ENCODE measurements around the gene CREB5. TPM values are rescaled to one million over a fixed set of nuclear protein-coding genes. Genes with fewer than 3 reads are reported as not detected.

Gene CREB5
- total RNA-seq, 1 experiment from 2014 or later = 0.49 TPM

DNA sequence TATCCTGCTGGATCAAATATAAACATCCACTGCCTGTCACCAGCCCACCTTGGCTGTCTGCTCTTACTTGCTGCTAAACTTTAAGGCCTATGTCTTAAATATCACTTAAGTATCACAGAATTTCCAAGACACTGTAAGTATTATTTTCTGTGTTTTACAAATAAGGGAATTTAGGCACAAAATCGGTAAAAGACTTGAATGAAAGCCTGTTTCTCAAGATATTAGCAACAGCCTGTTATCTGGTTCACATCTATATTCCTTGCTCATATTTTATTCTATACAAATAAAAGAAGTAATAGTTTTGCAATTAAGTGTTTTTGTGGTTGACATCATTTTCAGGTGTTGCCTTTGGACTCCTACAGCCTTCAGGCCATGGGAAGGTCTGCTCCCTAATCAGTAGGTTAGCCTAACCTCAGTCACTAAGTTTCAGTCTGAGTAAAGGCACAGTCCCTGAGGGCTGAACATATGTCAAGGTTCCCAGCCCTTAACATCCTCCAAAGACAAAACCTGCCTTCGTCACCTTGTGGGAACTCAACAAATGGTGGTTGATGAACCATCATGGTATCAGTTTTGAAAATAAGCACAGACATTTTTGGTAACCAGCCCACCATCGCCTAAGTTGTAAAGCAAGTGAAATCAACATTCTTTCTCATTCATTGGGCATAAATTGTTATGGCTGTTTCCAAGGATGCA is 127.1 kb downstream of the CREB5 start:
- TF ChIP-seq, protein P1, sequence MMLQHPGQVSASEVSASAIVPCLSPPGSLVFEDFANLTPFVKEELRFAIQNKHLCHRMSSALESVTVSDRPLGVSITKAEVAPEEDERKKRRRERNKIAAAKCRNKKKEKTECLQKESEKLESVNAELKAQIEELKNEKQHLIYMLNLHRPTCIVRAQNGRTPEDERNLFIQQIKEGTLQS (IDR thresholded peaks at IDR 0.05) = no peak
- TF ChIP-seq CEBPB (IDR thresholded peaks at IDR 0.05; ENCODE audit: low read depth) (no peak), POLR2A (IDR thresholded peaks at IDR 0.05; ENCODE audit: borderline replicate concordance, extremely low read depth, insufficient read depth, insufficient read length) (no peak), SP1 (IDR thresholded peaks at IDR 0.05; ENCODE audit: low read depth) (no peak), ZFX (IDR thresholded peaks at IDR 0.05) (no peak), JUND (IDR thresholded peaks at IDR 0.05) (no peak), YY1 (IDR thresholded peaks at IDR 0.05; ENCODE audit: extremely low read depth, insufficient replicate concordance, low read depth, low read length) (no peak)
- TF ChIP-seq, protein P2, sequence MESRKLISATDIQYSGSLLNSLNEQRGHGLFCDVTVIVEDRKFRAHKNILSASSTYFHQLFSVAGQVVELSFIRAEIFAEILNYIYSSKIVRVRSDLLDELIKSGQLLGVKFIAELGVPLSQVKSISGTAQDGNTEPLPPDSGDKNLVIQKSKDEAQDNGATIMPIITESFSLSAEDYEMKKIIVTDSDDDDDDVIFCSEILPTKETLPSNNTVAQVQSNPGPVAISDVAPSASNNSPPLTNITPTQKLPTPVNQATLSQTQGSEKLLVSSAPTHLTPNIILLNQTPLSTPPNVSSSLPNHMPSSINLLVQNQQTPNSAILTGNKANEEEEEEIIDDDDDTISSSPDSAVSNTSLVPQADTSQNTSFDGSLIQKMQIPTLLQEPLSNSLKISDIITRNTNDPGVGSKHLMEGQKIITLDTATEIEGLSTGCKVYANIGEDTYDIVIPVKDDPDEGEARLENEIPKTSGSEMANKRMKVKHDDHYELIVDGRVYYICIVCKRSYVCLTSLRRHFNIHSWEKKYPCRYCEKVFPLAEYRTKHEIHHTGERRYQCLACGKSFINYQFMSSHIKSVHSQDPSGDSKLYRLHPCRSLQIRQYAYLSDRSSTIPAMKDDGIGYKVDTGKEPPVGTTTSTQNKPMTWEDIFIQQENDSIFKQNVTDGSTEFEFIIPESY (IDR thresholded peaks at IDR 0.05; ENCODE audit: extremely low read depth, insufficient replicate concordance, low read length) = no peak
- TF ChIP-seq, protein P3, sequence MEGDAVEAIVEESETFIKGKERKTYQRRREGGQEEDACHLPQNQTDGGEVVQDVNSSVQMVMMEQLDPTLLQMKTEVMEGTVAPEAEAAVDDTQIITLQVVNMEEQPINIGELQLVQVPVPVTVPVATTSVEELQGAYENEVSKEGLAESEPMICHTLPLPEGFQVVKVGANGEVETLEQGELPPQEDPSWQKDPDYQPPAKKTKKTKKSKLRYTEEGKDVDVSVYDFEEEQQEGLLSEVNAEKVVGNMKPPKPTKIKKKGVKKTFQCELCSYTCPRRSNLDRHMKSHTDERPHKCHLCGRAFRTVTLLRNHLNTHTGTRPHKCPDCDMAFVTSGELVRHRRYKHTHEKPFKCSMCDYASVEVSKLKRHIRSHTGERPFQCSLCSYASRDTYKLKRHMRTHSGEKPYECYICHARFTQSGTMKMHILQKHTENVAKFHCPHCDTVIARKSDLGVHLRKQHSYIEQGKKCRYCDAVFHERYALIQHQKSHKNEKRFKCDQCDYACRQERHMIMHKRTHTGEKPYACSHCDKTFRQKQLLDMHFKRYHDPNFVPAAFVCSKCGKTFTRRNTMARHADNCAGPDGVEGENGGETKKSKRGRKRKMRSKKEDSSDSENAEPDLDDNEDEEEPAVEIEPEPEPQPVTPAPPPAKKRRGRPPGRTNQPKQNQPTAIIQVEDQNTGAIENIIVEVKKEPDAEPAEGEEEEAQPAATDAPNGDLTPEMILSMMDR (IDR thresholded peaks at IDR 0.05 in 2 of 3, conservative IDR thresholded peaks at IDR 0.05 in 1 of 3; ENCODE audit: borderline replicate concordance in 1 of 3, insufficient read depth in 1 of 3, low read depth in 2 of 3, low read length in 2 of 3) = no peak
- TF ChIP-seq, protein P4, sequence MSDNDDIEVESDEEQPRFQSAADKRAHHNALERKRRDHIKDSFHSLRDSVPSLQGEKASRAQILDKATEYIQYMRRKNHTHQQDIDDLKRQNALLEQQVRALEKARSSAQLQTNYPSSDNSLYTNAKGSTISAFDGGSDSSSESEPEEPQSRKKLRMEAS (IDR thresholded peaks at IDR 0.05) = no peak
- Histone ChIP-seq H3K4me1 (ENCODE audit: control insufficient read depth in 1 of 2, insufficient read depth in 2 of 2, low read length in 2 of 2) (no peaks in the 10 kb centered on the region), H3K9ac (ENCODE audit: low read length) (no peak overlapping the region), H3K36me3 (ENCODE audit: control insufficient read depth in 1 of 2, insufficient read depth in 2 of 2, low read length in 2 of 2) (no peaks in the 10 kb centered on the region), H3K4me2 (ENCODE audit: low read length) (no peak overlapping the region), H2AFZ (ENCODE audit: low read depth, low read length, poor library complexity, severe bottlenecking) (no peak overlapping the region), H3K9me3 (ENCODE audit: control insufficient read depth in 1 of 2, insufficient read depth in 1 of 2, low read depth in 1 of 2, low read length in 2 of 2) (no peaks in the 10 kb centered on the region), H3K27me3 (ENCODE audit: insufficient read depth, low read length) (peaks cover 87% of the 10 kb centered on the region), H3K27ac (ENCODE audit: low read depth, low read length) (no peak overlapping the region), H3K4me3 (replicated peaks in 1 of 2; ENCODE audit: low read depth in 1 of 2, low read length in 2 of 2) (no peak overlapping the region), H3K79me2 (ENCODE audit: insufficient read depth, low read length) (no peaks in the 10 kb centered on the region), H4K20me1 (ENCODE audit: insufficient read depth) (no peaks in the 10 kb centered on the region), H3K9me2 (ENCODE audit: insufficient read depth) (no peaks in the 10 kb centered on the region)
- DNase-seq (ENCODE audit: low read depth, low spot score) (no peak), ATAC-seq (no peak)
- ChIA-PET POLR2A (no interaction called here), RAD21 (ENCODE audit: low non-redundant PET in 1 of 2, low total read pairs in 2 of 2, uncharacterized antibody in 2 of 2, unreplicated experiment in 2 of 2) (no interaction called here), CTCF (no interaction called here)
- BruUV-seq (replicated peaks) = no TSS peak
- intact Hi-C loops (cut with micrococcal nuclease) = no loop called here
